NCI-H345 (cell line): ENCODE results near the gene AMPH.

Source experiments
- DNase-seq: peaks from one replicate; lab custom pipeline; 2025; lab: John Stamatoyannopoulos, UW

Gene AMPH

GRCh38 chr7:38542156-38542555 lies 89.0 kb downstream of the AMPH start:
- no peak for DNase-seq

- DNase-seq, result peak; percentile 48
These were observed 89.7 kb downstream of the AMPH start for GRCh38 chr7:38541440-38541839.

GRCh38 chr7:38539477-38540081 lies 91.6 kb downstream of the AMPH start:
- DNase-seq, result no peak

GRCh38 chr7:38535073-38535472 lies 96.1 kb downstream of the AMPH start:
- DNase-seq, result no peak

- DNase-seq, result no peak
These were observed 105.3 kb downstream of the AMPH start for GRCh38 chr7:38525857-38526256.

- no peak for DNase-seq
These were observed 106.4 kb downstream of the AMPH start for GRCh38 chr7:38524786-38525185.

- DNase-seq, result no peak
These were observed 110.4 kb downstream of the AMPH start for GRCh38 chr7:38520741-38521140.

- no peak for DNase-seq
These were observed 112.6 kb downstream of the AMPH start for GRCh38 chr7:38518541-38518940.

- no peak for DNase-seq
These were observed 118.5 kb downstream of the AMPH start for GRCh38 chr7:38512704-38513103.

GRCh38 chr7:38512291-38512690 lies 118.9 kb downstream of the AMPH start:
- no peak for DNase-seq

GRCh38 chr7:38507384-38507783 lies 123.8 kb downstream of the AMPH start:
- no peak for DNase-seq

GRCh38 chr7:38506756-38507155 lies 124.4 kb downstream of the AMPH start:
- no peak for DNase-seq

- DNase-seq, result no peak
These were observed 125.2 kb downstream of the AMPH start for GRCh38 chr7:38506004-38506403.

- DNase-seq, result no peak
These were observed 126.5 kb downstream of the AMPH start for GRCh38 chr7:38504684-38505083.

- no peak for DNase-seq
These were observed 128.3 kb downstream of the AMPH start for GRCh38 chr7:38502848-38503247.

- no peak for DNase-seq
These were observed 128.9 kb downstream of the AMPH start for GRCh38 chr7:38502289-38502688.

- DNase-seq, result no peak
These were observed 139.2 kb downstream of the AMPH start for GRCh38 chr7:38492010-38492409.

GRCh38 chr7:38482521-38482920 lies 148.7 kb downstream of the AMPH start:
- no peak for DNase-seq

- peak; percentile 88 for DNase-seq
These were observed 149.8 kb downstream of the AMPH start for GRCh38 chr7:38481401-38481800.

GRCh38 chr7:38478404-38478803 lies 152.8 kb downstream of the AMPH start:
- no peak for DNase-seq

- DNase-seq, result no peak
These were observed 153.8 kb downstream of the AMPH start for GRCh38 chr7:38477333-38477732.

GRCh38 chr7:38476764-38477163 lies 154.4 kb downstream of the AMPH start:
- DNase-seq, result no peak

GRCh38 chr7:38465956-38466355 lies 165.2 kb downstream of the AMPH start:
- no peak for DNase-seq
